Measurements from ENCODE around the gene SH3BP4. TPM values are rescaled to one million over a fixed set of nuclear protein-coding genes. Genes with fewer than 3 reads are reported as not detected.
A peak's percentile ranks its signal among the peaks of the same experiment; 100 is the strongest.

The SH3BP4 gene
- total and polyA plus RNA-seq, 2 of the 13 experiments (the other 11 are each of a cell fraction or from before 2014, with no cell fraction given) = 34.6 to 99.1 TPM

- TF ChIP-seq CSRNP2 (CRISPR knock-in tag; conservative IDR thresholded peaks at IDR 0.05; ENCODE audit: low read depth) = no peak
- TF ChIP-seq RFX1 (IDR thresholded peaks at IDR 0.05) = no peak
- TF ChIP-seq SP2 (CRISPR knock-in tag; IDR thresholded peaks at IDR 0.05) = no peak
- TF ChIP-seq CREB3 (CRISPR knock-in tag; IDR thresholded peaks at IDR 0.05) = peak; percentile 75; the same call in 1 of the 2 replicates
- no peak for TF ChIP-seq CHD2 (IDR thresholded peaks at IDR 0.05; ENCODE audit: low read depth, low read length)
- TF ChIP-seq ZNF776 (CRISPR knock-in tag; IDR thresholded peaks at IDR 0.05) = no peak
- TF ChIP-seq FOXA3 (CRISPR knock-in tag; IDR thresholded peaks at IDR 0.05) = peak; percentile 99
- peak; percentile 86; the same call in 1 of the 2 replicates for TF ChIP-seq ZNF704 (CRISPR knock-in tag; IDR thresholded peaks at IDR 0.05; ENCODE audit: borderline replicate concordance)
- TF ChIP-seq ZNF747 (CRISPR knock-in tag; IDR thresholded peaks at IDR 0.05; ENCODE audit: borderline replicate concordance) = peak; percentile 98
- 0 out of 2 replicates have a peak, but pooled peaks have one; percentile 87 for TF ChIP-seq SNAPC5 (CRISPR knock-in tag; IDR thresholded peaks at IDR 0.05; ENCODE audit: borderline replicate concordance)
- no peak for TF ChIP-seq GPN1 (CRISPR knock-in tag; IDR thresholded peaks at IDR 0.05; ENCODE audit: borderline replicate concordance)
- TF ChIP-seq THYN1 (CRISPR knock-in tag; IDR thresholded peaks at IDR 0.05; ENCODE audit: borderline replicate concordance, low read depth) = no peak
- TF ChIP-seq KAT8 (CRISPR knock-in tag; IDR thresholded peaks at IDR 0.05) = peak; percentile 87
- 0 out of 2 replicates have a peak, but pooled peaks have one; percentile 14 for TF ChIP-seq ZNF12 (CRISPR knock-in tag; IDR thresholded peaks at IDR 0.05)
- peak; percentile 94 for TF ChIP-seq MXD4 (CRISPR knock-in tag; IDR thresholded peaks at IDR 0.05)
- TF ChIP-seq HIC2 (CRISPR knock-in tag; IDR thresholded peaks at IDR 0.05; ENCODE audit: low read depth) = peak; percentile 91
- TF ChIP-seq ZNF878 (CRISPR knock-in tag; IDR thresholded peaks at IDR 0.05) = peak; percentile 99
- no peak for TF ChIP-seq CENPX (CRISPR knock-in tag; IDR thresholded peaks at IDR 0.05)
- TF ChIP-seq CAMTA2 (CRISPR knock-in tag; IDR thresholded peaks at IDR 0.05; ENCODE audit: borderline replicate concordance) = peak; percentile 69; the same call in 1 of the 2 replicates
- peak; percentile 98 for TF ChIP-seq BRF2 (CRISPR knock-in tag; IDR thresholded peaks at IDR 0.05)
- peak; percentile 99 for TF ChIP-seq ZSCAN21 (CRISPR knock-in tag; IDR thresholded peaks at IDR 0.05; ENCODE audit: borderline replicate concordance)
- TF ChIP-seq ZNF263 (CRISPR knock-in tag; IDR thresholded peaks at IDR 0.05) = peak; percentile 55
- peak; percentile 100 for TF ChIP-seq ZSCAN9 (CRISPR knock-in tag; IDR thresholded peaks at IDR 0.05; ENCODE audit: borderline replicate concordance)
- TF ChIP-seq ZNF207 (IDR thresholded peaks at IDR 0.05; ENCODE audit: borderline replicate concordance) = no peak
These were observed 53.9 kb downstream of the SH3BP4 start (continued) for GRCh38 chr2:235005603-235006259.

All from HepG2 (cell line).